WTC11 (cell line): ENCODE measurements around the gene UCP1. TPM values are rescaled to one million over a fixed set of nuclear protein-coding genes. Genes with fewer than 3 reads are reported as not detected.

ENCODE experiments used
- ATF1 ChIP-seq: sonication (generic); formaldehyde crosslinking; IDR thresholded peaks from 2 replicates; pipeline ENCODE4 v1.8.1; 2023; ENCODE audit warnings: mild to moderate bottlenecking, moderate library complexity, missing genetic modification reagents
- CBFB ChIP-seq: sonication (generic); formaldehyde crosslinking; IDR thresholded peaks from 2 replicates; pipeline ENCODE4 v1.8.1; 2022; ENCODE audit warnings: mild to moderate bottlenecking, low read depth, missing genetic modification reagents
- CREB1 ChIP-seq: sonication (generic); formaldehyde crosslinking; IDR thresholded peaks from 2 replicates; pipeline ENCODE4 v1.8.0; 2023; ENCODE audit warnings: mild to moderate bottlenecking, missing genetic modification reagents
- ELF4 ChIP-seq: sonication (generic); formaldehyde crosslinking; IDR thresholded peaks from 2 replicates; pipeline ENCODE4 v1.8.1; 2022; ENCODE audit warnings: low read depth, mild to moderate bottlenecking, moderate library complexity, missing genetic modification reagents
- ESRRA ChIP-seq: sonication (generic); formaldehyde crosslinking; IDR thresholded peaks from 2 replicates; pipeline ENCODE4 v1.8.1; 2022; ENCODE audit warnings: mild to moderate bottlenecking, missing genetic modification reagents, borderline replicate concordance
- ETV6 ChIP-seq: sonication (generic); formaldehyde crosslinking; IDR thresholded peaks from 2 replicates; pipeline ENCODE4 v1.8.1; 2022; ENCODE audit warnings: mild to moderate bottlenecking, missing genetic modification reagents
- IRF2 ChIP-seq: sonication (generic); formaldehyde crosslinking; IDR thresholded peaks from 2 replicates; pipeline ENCODE4 v1.8.0; 2022; ENCODE audit warnings: low read depth, missing genetic modification reagents, borderline replicate concordance
- KAT7 ChIP-seq: sonication (generic); formaldehyde crosslinking; IDR thresholded peaks from 2 replicates; pipeline ENCODE4 v1.8.1; 2023; ENCODE audit warnings: missing genetic modification reagents, mild to moderate bottlenecking, borderline replicate concordance
- NFATC4 ChIP-seq: fragments of 250-450 bp; sonication (Bioruptor Pico); IDR thresholded peaks from 2 replicates; pipeline ENCODE4 v1.9.0; 2021; ENCODE audit warnings: mild to moderate bottlenecking
- NFE2L1 ChIP-seq: sonication (generic); formaldehyde crosslinking; IDR thresholded peaks from 2 replicates; pipeline ENCODE4 v1.8.1; 2023; ENCODE audit warnings: missing genetic modification reagents
- SMAD3 ChIP-seq: sonication (generic); formaldehyde crosslinking; IDR thresholded peaks from 2 replicates; pipeline ENCODE4 v1.8.0; 2022; ENCODE audit warnings: missing genetic modification reagents, mild to moderate bottlenecking, borderline replicate concordance
- SMAD4 ChIP-seq: sonication (generic); formaldehyde crosslinking; IDR thresholded peaks from 2 replicates; pipeline ENCODE4 v1.8.0; 2022; ENCODE audit warnings: mild to moderate bottlenecking, missing genetic modification reagents
- SP1 ChIP-seq: sonication (generic); formaldehyde crosslinking; conservative IDR thresholded peaks from 2 replicates; pipeline ENCODE4 v1.8.1; 2022; ENCODE audit warnings: missing genetic modification reagents
- TCF7 ChIP-seq: sonication (generic); formaldehyde crosslinking; IDR thresholded peaks from 2 replicates; pipeline ENCODE4 v1.8.0; 2022; ENCODE audit warnings: mild to moderate bottlenecking, low read depth, missing genetic modification reagents, moderate library complexity
- ZNF317 ChIP-seq: sonication (generic); formaldehyde crosslinking; IDR thresholded peaks from 2 replicates; pipeline ENCODE4 v1.8.1; 2023; ENCODE audit warnings: low read depth, mild to moderate bottlenecking, moderate library complexity, missing genetic modification reagents, borderline replicate concordance
- ZNF416 ChIP-seq: fragments of 250-450 bp; sonication (Bioruptor Pico); IDR thresholded peaks from 2 replicates; pipeline ENCODE4 v1.9.0; 2021; ENCODE audit warnings: mild to moderate bottlenecking, inconsistent platforms
- ZNF671 ChIP-seq: fragments of 250-450 bp; sonication (Bioruptor Pico); IDR thresholded peaks from 2 replicates; pipeline ENCODE4 v1.8.0; 2021; ENCODE audit warnings: mild to moderate bottlenecking
- total RNA-seq: library from RNA; stranded (reverse); gene quantifications from 3 replicates; pipeline ENCODE4 v1.2.3, GENCODE V29; 2021
- TF ChIP-seq, protein P1 (sequence below): fragments of 250-450 bp; sonication (Bioruptor Pico); IDR thresholded peaks from 2 replicates; pipeline ENCODE4 v1.9.0; 2021; ENCODE audit warnings: moderate library complexity, mild to moderate bottlenecking, inconsistent platforms, borderline replicate concordance
- TF ChIP-seq, protein P2 (sequence below): fragments of 250-450 bp; sonication (Bioruptor Pico); IDR thresholded peaks from 2 replicates; pipeline ENCODE4 v1.9.0; 2021; ENCODE audit warnings: mild to moderate bottlenecking, borderline replicate concordance
- TF ChIP-seq, protein P3 (sequence below): fragments of 250-450 bp; sonication (Bioruptor Pico); conservative IDR thresholded peaks from 2 replicates; pipeline ENCODE4 v1.9.0; 2021; ENCODE audit warnings: mild to moderate bottlenecking
- TF ChIP-seq, protein P4 (sequence below): sonication (generic); formaldehyde crosslinking; IDR thresholded peaks from 2 replicates; pipeline ENCODE4 v1.8.0; 2022; ENCODE audit warnings: mild to moderate bottlenecking, missing genetic modification reagents
- TF ChIP-seq, protein P5 (sequence below): fragments of 250-450 bp; sonication (Bioruptor Pico); IDR thresholded peaks from 2 replicates; pipeline ENCODE4 v2.1.2; 2022; ENCODE audit warnings: mild to moderate bottlenecking, moderate library complexity
- TF ChIP-seq, protein P6 (sequence below): sonication (generic); formaldehyde crosslinking; IDR thresholded peaks from 2 replicates; pipeline ENCODE4 v1.8.1; 2022; ENCODE audit warnings: low read depth, missing genetic modification reagents, borderline replicate concordance
- TF ChIP-seq, protein P7 (sequence below): fragments of 250-450 bp; sonication (Bioruptor Pico); IDR thresholded peaks from 2 replicates; pipeline ENCODE4 v1.9.0; 2021; ENCODE audit warnings: mild to moderate bottlenecking
- TF ChIP-seq, protein P8 (sequence below): sonication (generic); formaldehyde crosslinking; IDR thresholded peaks from 2 replicates; pipeline ENCODE4 v1.8.1; 2023; ENCODE audit warnings: mild to moderate bottlenecking, missing genetic modification reagents, moderate library complexity

UCP1 gene
- total RNA-seq, 1 experiment from 2014 or later, result 0.15 TPM

DNA sequence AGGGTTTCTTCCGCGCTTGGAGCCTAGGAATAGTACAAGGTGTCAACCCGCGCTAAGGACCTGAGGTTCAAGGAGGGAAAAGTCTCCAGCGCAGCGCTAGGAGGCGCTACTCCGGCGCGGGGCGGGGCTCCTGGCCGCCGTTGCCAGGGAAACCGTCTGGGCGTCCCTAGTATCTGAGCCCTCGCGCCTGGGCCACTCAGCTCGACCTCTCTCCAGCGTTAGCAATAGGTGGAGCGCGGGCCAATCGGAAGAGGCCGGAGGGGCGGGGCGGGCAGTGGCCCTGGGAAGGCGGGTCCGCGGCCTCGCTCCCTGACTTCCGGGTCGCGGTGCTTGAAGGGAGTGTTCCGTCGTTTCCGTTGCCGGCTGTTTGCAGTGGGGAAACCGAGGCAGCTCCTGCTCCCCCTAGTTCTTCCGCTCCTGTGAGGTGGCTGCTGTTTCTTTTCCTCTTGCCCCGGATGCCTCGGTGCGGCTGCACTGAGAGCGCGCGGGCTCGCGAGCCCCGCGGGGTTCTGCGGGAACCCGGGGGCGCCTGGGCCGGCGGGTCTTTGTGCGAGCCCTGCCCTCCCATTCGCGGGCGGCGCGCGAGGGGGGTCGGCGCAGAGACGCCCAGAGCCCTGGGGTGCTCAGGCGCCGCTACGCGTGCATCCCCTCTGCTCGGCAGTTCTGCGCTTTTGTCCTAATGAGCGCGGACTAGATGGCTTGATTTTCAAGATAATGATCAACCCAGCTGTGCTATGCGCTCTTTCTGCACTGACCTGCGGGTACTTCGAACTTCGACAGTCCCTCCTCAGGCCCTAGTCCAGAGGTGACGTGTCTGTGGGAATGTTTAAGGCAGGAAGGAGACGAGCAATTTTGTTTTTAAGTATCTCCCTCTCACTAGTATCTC is 44.7 kb downstream of the UCP1 start, which contains the start of gene ELMOD2 (continued):
- TF ChIP-seq SMAD3 (CRISPR knock-in tag) (peak; percentile 68), ESRRA (no peak), TCF7 (no peak), NFATC4 (CRISPR knock-in tag) (no peak), NFE2L1 (CRISPR knock-in tag) (no peak), IRF2 (CRISPR knock-in tag) (no peak), ZNF317 (CRISPR knock-in tag) (no peak), SMAD4 (CRISPR knock-in tag) (no peak), ZNF416 (no peak), ELF4 (CRISPR knock-in tag) (no peak), ZNF671 (CRISPR knock-in tag) (no peak), CBFB (CRISPR knock-in tag) (no peak), SP1 (CRISPR knock-in tag) (peak; percentile 84), KAT7 (no peak), ETV6 (peak; percentile 83), CREB1 (CRISPR knock-in tag) (no peak), ATF1 (CRISPR knock-in tag) (no peak)
- TF ChIP-seq, protein P1, sequence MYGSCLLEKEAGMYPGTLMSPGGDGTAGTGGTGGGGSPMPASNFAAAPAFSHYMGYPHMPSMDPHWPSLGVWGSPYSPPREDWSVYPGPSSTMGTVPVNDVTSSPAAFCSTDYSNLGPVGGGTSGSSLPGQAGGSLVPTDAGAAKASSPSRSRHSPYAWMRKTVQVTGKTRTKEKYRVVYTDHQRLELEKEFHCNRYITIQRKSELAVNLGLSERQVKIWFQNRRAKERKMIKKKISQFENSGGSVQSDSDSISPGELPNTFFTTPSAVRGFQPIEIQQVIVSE (CRISPR knock-in tag), result no peak
- TF ChIP-seq, protein P2, sequence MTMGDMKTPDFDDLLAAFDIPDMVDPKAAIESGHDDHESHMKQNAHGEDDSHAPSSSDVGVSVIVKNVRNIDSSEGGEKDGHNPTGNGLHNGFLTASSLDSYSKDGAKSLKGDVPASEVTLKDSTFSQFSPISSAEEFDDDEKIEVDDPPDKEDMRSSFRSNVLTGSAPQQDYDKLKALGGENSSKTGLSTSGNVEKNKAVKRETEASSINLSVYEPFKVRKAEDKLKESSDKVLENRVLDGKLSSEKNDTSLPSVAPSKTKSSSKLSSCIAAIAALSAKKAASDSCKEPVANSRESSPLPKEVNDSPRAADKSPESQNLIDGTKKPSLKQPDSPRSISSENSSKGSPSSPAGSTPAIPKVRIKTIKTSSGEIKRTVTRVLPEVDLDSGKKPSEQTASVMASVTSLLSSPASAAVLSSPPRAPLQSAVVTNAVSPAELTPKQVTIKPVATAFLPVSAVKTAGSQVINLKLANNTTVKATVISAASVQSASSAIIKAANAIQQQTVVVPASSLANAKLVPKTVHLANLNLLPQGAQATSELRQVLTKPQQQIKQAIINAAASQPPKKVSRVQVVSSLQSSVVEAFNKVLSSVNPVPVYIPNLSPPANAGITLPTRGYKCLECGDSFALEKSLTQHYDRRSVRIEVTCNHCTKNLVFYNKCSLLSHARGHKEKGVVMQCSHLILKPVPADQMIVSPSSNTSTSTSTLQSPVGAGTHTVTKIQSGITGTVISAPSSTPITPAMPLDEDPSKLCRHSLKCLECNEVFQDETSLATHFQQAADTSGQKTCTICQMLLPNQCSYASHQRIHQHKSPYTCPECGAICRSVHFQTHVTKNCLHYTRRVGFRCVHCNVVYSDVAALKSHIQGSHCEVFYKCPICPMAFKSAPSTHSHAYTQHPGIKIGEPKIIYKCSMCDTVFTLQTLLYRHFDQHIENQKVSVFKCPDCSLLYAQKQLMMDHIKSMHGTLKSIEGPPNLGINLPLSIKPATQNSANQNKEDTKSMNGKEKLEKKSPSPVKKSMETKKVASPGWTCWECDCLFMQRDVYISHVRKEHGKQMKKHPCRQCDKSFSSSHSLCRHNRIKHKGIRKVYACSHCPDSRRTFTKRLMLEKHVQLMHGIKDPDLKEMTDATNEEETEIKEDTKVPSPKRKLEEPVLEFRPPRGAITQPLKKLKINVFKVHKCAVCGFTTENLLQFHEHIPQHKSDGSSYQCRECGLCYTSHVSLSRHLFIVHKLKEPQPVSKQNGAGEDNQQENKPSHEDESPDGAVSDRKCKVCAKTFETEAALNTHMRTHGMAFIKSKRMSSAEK (CRISPR knock-in tag), result peak; percentile 78; the same call in 1 of the 2 replicates
- TF ChIP-seq, protein P3, sequence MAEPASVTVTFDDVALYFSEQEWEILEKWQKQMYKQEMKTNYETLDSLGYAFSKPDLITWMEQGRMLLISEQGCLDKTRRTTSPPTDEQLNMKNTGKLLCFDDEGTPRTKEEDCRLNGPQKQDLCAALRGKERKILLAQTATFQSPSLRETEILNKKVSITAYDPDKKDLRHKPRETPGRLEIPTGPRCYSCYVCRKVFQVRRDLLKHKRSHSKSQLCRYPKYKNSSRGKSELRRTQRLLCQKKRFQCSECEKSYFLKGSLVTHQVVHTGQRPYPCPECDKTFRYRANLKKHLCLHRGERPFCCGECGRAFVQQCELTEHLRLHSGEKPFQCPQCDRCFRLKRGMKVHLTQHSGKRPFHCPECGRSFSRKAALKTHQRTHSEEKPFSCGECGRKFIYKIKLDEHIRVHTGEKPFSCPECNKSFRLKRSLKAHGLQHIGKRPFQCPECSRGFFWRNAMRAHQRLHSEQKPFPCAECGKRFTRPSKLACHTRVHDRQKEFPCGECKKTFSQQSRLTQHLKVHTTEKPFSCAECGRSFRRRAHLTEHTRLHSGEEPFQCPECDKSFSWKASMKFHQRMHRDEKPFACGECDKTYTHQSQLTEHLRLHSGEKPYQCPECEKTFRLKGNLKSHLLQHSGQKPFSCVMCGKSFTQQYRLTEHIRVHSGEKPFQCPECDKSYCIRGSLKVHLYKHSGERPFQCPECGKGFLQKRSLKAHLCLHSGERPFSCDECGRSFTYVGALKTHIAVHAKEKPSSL (CRISPR knock-in tag), result no peak
- TF ChIP-seq, protein P4, sequence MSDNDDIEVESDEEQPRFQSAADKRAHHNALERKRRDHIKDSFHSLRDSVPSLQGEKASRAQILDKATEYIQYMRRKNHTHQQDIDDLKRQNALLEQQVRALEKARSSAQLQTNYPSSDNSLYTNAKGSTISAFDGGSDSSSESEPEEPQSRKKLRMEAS (CRISPR knock-in tag), result peak; percentile 83
- TF ChIP-seq, protein P5, sequence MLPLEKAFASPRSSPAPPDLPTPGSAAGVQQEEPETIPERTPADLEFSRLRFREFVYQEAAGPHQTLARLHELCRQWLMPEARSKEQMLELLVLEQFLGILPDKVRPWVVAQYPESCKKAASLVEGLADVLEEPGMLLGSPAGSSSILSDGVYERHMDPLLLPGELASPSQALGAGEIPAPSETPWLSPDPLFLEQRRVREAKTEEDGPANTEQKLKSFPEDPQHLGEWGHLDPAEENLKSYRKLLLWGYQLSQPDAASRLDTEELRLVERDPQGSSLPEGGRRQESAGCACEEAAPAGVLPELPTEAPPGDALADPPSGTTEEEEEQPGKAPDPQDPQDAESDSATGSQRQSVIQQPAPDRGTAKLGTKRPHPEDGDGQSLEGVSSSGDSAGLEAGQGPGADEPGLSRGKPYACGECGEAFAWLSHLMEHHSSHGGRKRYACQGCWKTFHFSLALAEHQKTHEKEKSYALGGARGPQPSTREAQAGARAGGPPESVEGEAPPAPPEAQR (CRISPR knock-in tag), result no peak
- TF ChIP-seq, protein P6, sequence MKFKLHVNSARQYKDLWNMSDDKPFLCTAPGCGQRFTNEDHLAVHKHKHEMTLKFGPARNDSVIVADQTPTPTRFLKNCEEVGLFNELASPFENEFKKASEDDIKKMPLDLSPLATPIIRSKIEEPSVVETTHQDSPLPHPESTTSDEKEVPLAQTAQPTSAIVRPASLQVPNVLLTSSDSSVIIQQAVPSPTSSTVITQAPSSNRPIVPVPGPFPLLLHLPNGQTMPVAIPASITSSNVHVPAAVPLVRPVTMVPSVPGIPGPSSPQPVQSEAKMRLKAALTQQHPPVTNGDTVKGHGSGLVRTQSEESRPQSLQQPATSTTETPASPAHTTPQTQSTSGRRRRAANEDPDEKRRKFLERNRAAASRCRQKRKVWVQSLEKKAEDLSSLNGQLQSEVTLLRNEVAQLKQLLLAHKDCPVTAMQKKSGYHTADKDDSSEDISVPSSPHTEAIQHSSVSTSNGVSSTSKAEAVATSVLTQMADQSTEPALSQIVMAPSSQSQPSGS, result no peak
- TF ChIP-seq, protein P7, sequence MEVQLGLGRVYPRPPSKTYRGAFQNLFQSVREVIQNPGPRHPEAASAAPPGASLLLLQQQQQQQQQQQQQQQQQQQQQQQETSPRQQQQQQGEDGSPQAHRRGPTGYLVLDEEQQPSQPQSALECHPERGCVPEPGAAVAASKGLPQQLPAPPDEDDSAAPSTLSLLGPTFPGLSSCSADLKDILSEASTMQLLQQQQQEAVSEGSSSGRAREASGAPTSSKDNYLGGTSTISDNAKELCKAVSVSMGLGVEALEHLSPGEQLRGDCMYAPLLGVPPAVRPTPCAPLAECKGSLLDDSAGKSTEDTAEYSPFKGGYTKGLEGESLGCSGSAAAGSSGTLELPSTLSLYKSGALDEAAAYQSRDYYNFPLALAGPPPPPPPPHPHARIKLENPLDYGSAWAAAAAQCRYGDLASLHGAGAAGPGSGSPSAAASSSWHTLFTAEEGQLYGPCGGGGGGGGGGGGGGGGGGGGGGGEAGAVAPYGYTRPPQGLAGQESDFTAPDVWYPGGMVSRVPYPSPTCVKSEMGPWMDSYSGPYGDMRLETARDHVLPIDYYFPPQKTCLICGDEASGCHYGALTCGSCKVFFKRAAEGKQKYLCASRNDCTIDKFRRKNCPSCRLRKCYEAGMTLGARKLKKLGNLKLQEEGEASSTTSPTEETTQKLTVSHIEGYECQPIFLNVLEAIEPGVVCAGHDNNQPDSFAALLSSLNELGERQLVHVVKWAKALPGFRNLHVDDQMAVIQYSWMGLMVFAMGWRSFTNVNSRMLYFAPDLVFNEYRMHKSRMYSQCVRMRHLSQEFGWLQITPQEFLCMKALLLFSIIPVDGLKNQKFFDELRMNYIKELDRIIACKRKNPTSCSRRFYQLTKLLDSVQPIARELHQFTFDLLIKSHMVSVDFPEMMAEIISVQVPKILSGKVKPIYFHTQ, result no peak
- TF ChIP-seq, protein P8, sequence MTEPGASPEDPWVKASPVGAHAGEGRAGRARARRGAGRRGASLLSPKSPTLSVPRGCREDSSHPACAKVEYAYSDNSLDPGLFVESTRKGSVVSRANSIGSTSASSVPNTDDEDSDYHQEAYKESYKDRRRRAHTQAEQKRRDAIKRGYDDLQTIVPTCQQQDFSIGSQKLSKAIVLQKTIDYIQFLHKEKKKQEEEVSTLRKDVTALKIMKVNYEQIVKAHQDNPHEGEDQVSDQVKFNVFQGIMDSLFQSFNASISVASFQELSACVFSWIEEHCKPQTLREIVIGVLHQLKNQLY (CRISPR knock-in tag), result no peak
